Left ventricle myocardium inferior (tissue), 1 donor: ENCODE measurements around the gene PDE5A. TPM values are rescaled to one million over a fixed set of nuclear protein-coding genes. Genes with fewer than 3 reads are reported as not detected.

Source experiments
- DNase-seq: peaks from one replicate; pipeline ENCODE4 v3.0.0-alpha.2; 2020
- H3K27ac ChIP-seq: fragments of 200-600 bp; replicated peaks from 2 replicates; pipeline ENCODE4 v1.8.0; 2021
- H3K27me3 ChIP-seq: fragments of 200-600 bp; 2 replicates; pipeline ENCODE4 v1.8.0; 2021; ENCODE audit warnings: low read depth
- H3K36me3 ChIP-seq: fragments of 200-600 bp; 2 replicates; pipeline ENCODE4 v1.8.0; 2021
- H3K4me1 ChIP-seq: fragments of 200-600 bp; 2 replicates; pipeline ENCODE4 v1.8.0; 2021
- H3K4me3 ChIP-seq: fragments of 200-600 bp; 2 replicates; pipeline ENCODE4 v1.8.0; 2021; ENCODE audit warnings: mild to moderate bottlenecking, moderate library complexity
- H3K9me3 ChIP-seq: fragments of 200-600 bp; replicated peaks from 2 replicates; pipeline ENCODE4 v1.8.0; 2021
- intact Hi-C: fragments of 100-400 bp; cut with micrococcal nuclease; formaldehyde crosslinking; loops from one replicate; pipeline ENCODE4 v1.11.0; 2022
- total RNA-seq: library from RNA; stranded (reverse); fragmentation: NEBNext Ultra II Directional; extraction: Animal tissue kit (Norgen Biotek cat#: 25700); gene quantifications from one replicate; pipeline ENCODE4 v1.2.1, GENCODE V29; 2021
- TF ChIP-seq, protein P1 (sequence below): fragments of 200-600 bp; IDR thresholded peaks from 2 replicates; pipeline ENCODE4 v1.8.0; 2021; ENCODE audit warnings: antibody characterized with exemption, mild to moderate bottlenecking, borderline replicate concordance
- donor health status: DM: no; HTN: yes; CAD: no; lungs with severe emphysema.

The PDE5A gene
- total RNA-seq, 1 donor from 2014 or later = 8.2 TPM

DNA sequence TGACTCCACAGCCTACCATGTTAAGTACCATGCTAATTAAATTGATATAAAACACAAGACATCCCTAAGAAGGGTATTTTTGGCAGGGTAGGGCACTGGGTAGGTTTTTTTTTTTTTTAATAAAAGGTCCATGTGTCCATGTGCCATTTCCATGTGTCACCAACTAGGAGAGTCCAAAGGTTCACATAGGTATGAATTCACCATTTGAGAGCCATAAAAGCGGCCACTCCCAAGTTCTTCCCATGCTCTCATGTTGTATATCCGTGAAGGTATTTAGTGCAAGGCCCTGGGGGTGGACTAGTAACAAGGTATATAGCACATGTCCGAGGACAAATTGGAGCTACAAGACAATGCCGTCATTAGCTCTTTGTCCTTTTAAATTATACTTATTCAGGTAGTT is 107.3 kb downstream of the PDE5A start:
- intact Hi-C loops = no loop called here
- no peak overlapping the region for H3K27ac ChIP-seq
- no peak for DNase-seq
- no peaks in the 10 kb centered on the region for H3K27me3 ChIP-seq
- no peak overlapping the region for H3K4me3 ChIP-seq
- TF ChIP-seq, protein P1, sequence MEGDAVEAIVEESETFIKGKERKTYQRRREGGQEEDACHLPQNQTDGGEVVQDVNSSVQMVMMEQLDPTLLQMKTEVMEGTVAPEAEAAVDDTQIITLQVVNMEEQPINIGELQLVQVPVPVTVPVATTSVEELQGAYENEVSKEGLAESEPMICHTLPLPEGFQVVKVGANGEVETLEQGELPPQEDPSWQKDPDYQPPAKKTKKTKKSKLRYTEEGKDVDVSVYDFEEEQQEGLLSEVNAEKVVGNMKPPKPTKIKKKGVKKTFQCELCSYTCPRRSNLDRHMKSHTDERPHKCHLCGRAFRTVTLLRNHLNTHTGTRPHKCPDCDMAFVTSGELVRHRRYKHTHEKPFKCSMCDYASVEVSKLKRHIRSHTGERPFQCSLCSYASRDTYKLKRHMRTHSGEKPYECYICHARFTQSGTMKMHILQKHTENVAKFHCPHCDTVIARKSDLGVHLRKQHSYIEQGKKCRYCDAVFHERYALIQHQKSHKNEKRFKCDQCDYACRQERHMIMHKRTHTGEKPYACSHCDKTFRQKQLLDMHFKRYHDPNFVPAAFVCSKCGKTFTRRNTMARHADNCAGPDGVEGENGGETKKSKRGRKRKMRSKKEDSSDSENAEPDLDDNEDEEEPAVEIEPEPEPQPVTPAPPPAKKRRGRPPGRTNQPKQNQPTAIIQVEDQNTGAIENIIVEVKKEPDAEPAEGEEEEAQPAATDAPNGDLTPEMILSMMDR = no peak
- peaks cover 27% of the 10 kb centered on the region for H3K36me3 ChIP-seq
- peaks cover 49% of the 10 kb centered on the region for H3K4me1 ChIP-seq
- no peaks in the 10 kb centered on the region for H3K9me3 ChIP-seq

- H3K9me3 ChIP-seq = no peaks in the 10 kb centered on the region
- no peaks in the 10 kb centered on the region for H3K27me3 ChIP-seq
- no peak overlapping the region for H3K4me3 ChIP-seq
- TF ChIP-seq, protein P1 = no peak
- peaks cover 36% of the 10 kb centered on the region for H3K4me1 ChIP-seq
- intact Hi-C loops = no loop called here
- no peak for DNase-seq
- peak overlapping the region; percentile 68 for H3K27ac ChIP-seq
- peaks cover 46% of the 10 kb centered on the region for H3K36me3 ChIP-seq
These were observed 109.6 kb downstream of the PDE5A start for GRCh38 chr4:119518915-119519410.

GRCh38 chr4:119518230-119518892 is 110.2 kb downstream of the PDE5A start:
- DNase-seq = no peak
- H3K4me1 ChIP-seq = peaks cover 36% of the 10 kb centered on the region
- intact Hi-C loops = no loop called here
- H3K27ac ChIP-seq = peak overlapping the region; percentile 68
- H3K4me3 ChIP-seq = no peak overlapping the region
- no peaks in the 10 kb centered on the region for H3K27me3 ChIP-seq
- TF ChIP-seq, protein P1 = no peak
- no peaks in the 10 kb centered on the region for H3K9me3 ChIP-seq
- peaks cover 52% of the 10 kb centered on the region for H3K36me3 ChIP-seq

DNA sequence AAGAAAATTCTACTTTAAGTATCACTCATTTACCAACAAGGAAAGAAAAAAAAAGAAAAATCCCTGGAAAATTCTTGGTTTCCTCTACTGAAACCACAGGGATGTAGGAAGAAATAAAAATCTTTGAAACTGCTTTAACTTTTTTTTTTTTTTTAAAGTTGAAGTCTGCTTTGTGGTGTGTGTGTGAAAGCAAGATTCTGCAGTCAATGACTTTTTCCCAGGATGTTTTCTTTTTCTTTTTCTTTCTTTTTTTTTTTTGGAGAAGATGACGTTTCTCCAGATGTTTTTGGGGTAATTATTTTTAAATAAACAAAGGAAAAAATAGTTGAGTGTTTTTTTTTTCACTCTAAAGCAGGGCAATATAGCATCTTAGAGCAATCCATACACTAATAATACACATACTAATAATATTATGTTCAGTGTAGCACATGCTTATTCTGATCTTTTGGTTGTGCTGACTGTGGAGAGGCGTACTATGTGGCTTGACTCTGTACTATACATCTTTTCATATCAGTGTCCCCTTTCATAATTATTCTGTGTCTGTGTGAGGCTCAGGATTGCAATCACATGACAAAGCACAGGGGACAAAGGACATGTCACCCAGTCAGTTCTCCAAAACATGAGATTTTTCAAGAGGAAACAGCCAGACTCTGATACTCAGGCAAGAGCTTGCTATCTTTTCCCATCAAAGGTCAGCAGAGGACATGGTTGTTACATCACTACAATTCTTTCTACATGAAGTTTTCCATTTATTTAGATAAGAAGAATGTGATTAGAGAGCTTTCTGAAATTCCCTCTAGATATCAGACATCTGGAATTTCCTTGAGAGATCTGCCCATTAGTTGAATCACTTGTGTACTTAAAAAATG is 111.0 kb downstream of the PDE5A start:
- TF ChIP-seq, protein P1 = no peak
- no peak for DNase-seq
- Histone ChIP-seq H3K4me1 (peaks cover 36% of the 10 kb centered on the region), H3K27me3 (no peaks in the 10 kb centered on the region), H3K27ac (peak overlapping the region; percentile 68), H3K4me3 (no peak overlapping the region), H3K36me3 (peaks cover 57% of the 10 kb centered on the region), H3K9me3 (no peaks in the 10 kb centered on the region)
- intact Hi-C loops = no loop called here

- H3K36me3 ChIP-seq = peaks cover 55% of the 10 kb centered on the region
- TF ChIP-seq, protein P1 = no peak
These were observed 116.2 kb downstream of the PDE5A start for GRCh38 chr4:119512398-119512797.

More at GRCh38 chr4:119512398-119512797, 116.2 kb downstream of the PDE5A start:
- no peaks in the 10 kb centered on the region for H3K9me3 ChIP-seq
- no peak for DNase-seq
- intact Hi-C loops = no loop called here
- peaks cover 23% of the 10 kb centered on the region for H3K4me1 ChIP-seq
- H3K27ac ChIP-seq = peak overlapping the region; percentile 50
- H3K27me3 ChIP-seq = no peaks in the 10 kb centered on the region
- H3K4me3 ChIP-seq = no peak overlapping the region
